K562 (cell line): Measurements from ENCODE around the gene GSTM2. TPM values are rescaled to one million over a fixed set of nuclear protein-coding genes. Genes with fewer than 3 reads are reported as not detected.
A peak's percentile ranks its signal among the peaks of the same experiment; 100 is the strongest.

Experiments
- ATAC-seq: fragments of 200-7000 bp; cut with Tn5 transposase; 3 replicates; pipeline ENCODE4 v1.9.1; 2020; ENCODE audit warnings: moderate library complexity
- BruUV-seq: library from RNA; stranded (reverse); fragments of 400-500 nt; replicated peaks from 2 replicates; lab custom pipeline; 2021; lab: Mats Ljungman, UMichigan
- CTCF ChIA-PET: fragments of 300-600 bp; formaldehyde crosslinking; extraction: SDS; loops from one replicate; lab custom pipeline; 2021; ENCODE audit warnings: low intra/inter-chr PET ratio; lab: Yijun Ruan, JAX
- POLR2A ChIA-PET: fragments of 300-600, 350-650 bp; sonication (Branson Sonifier 250); formaldehyde crosslinking; extraction: SDS; loops from one replicate; lab custom pipeline; 2021; ENCODE audit warnings: antibody characterized with exemption, inconsistent platforms; lab: Yijun Ruan, JAX
- DNase-seq, 4 experiments: peaks; one replicate each; pipeline versions ENCODE4 v3.0.0 to v3.0.0-alpha.2; 2011 to 2018; ENCODE audit warnings: low spot score in 3 of 4, mixed read lengths in 3 of 4; ENCODE audit errors: extremely low read depth in 1 of 4
- FAIRE-seq: peaks from 2 replicates; lab custom pipeline; 2011; peaks lifted over from hg19 to GRCh38; lab: Jason Lieb, UNC
- H2AFZ ChIP-seq: 2 replicates; pipeline ENCODE4 v1.6.0; 2011; ENCODE audit warnings: low read depth, low read length, control low read depth, inconsistent platforms
- H3K27ac ChIP-seq: fragments of 200-600 bp; 3 replicates; pipeline ENCODE4 v1.8.0; 2011; ENCODE audit warnings: low read depth, mild to moderate bottlenecking, control low read depth, inconsistent platforms, low read length, moderate library complexity, mixed read lengths; ENCODE audit errors: extremely low read depth
- H3K27me3 ChIP-seq, 2 experiments: fragments of 300-600 bp in 1 of 2; 2 replicates in 1 of 2; 3 replicates in 1 of 2; pipeline versions ENCODE4 v1.6.0 to v1.8.0; 2011; ENCODE audit warnings: inconsistent platforms in 2 of 2, low read length in 2 of 2, mild to moderate bottlenecking in 1 of 2, mixed read lengths in 1 of 2, moderate library complexity in 1 of 2; ENCODE audit not compliant: control insufficient read depth in 2 of 2, insufficient read depth in 2 of 2
- H3K36me3 ChIP-seq: fragments of 300-600 bp; 3 replicates; pipeline ENCODE4 v1.8.0; 2011; ENCODE audit warnings: mild to moderate bottlenecking, low read length, inconsistent platforms; ENCODE audit not compliant: control insufficient read depth, insufficient read depth
- H3K4me1 ChIP-seq, 2 experiments: fragments of 200-600 bp in 1 of 2; replicated peaks in 1 of 2; 2 replicates in 1 of 2; 3 replicates in 1 of 2; pipeline versions ENCODE4 v1.5.1 to v1.8.0; 2011; ENCODE audit warnings: inconsistent platforms in 2 of 2, low read length in 2 of 2, mild to moderate bottlenecking in 1 of 2, mixed read lengths in 1 of 2, moderate library complexity in 1 of 2; ENCODE audit not compliant: control insufficient read depth in 2 of 2, insufficient read depth in 2 of 2
- H3K4me2 ChIP-seq: 2 replicates; pipeline ENCODE4 v1.6.1; 2011; ENCODE audit warnings: low read length, control low read depth, inconsistent platforms, mixed read lengths; ENCODE audit not compliant: insufficient read depth
- H3K4me3 ChIP-seq: fragments of 200-600 bp; sonication (generic), shearing (Covaris generic); 2 replicates; pipeline ENCODE4 v1.5.1; 2016; ENCODE audit warnings: control low read depth, inconsistent platforms
- H3K79me2 ChIP-seq: fragments of 200-600 bp; 3 replicates; pipeline ENCODE4 v1.8.0; 2011; ENCODE audit warnings: low read length, inconsistent platforms; ENCODE audit not compliant: control insufficient read depth, insufficient read depth
- H3K9ac ChIP-seq, 2 experiments: 2 replicates each; pipeline versions ENCODE4 v1.6.0 to v1.6.1; 2011; ENCODE audit warnings: low read depth in 2 of 2, low read length in 2 of 2, control low read depth in 1 of 2, inconsistent platforms in 1 of 2, mild to moderate bottlenecking in 1 of 2, mixed read lengths in 1 of 2; ENCODE audit not compliant: insufficient read depth in 1 of 2
- H3K9me1 ChIP-seq: one replicate; pipeline ENCODE4 v1.6.0; 2011; ENCODE audit warnings: inconsistent platforms, mild to moderate bottlenecking, low read length, moderate library complexity; ENCODE audit not compliant: control insufficient read depth, insufficient read depth
- H3K9me3 ChIP-seq: replicated peaks from 2 replicates; pipeline ENCODE4 v1.5.1; 2011; ENCODE audit warnings: low read depth, low read length, inconsistent platforms; ENCODE audit not compliant: control insufficient read depth, insufficient read depth
- H4K20me1 ChIP-seq: replicated peaks from 2 replicates; pipeline ENCODE4 v1.6.1; 2011; ENCODE audit warnings: low read length, inconsistent platforms, mixed read lengths; ENCODE audit not compliant: control insufficient read depth, insufficient read depth
- CC2D1A ChIP-seq: fragments of 450-650 bp; IDR thresholded peaks from 2 replicates; pipeline ENCODE4 v1.6.1; 2017; ENCODE audit warnings: mild to moderate bottlenecking
- CREB5 ChIP-seq: fragments of 250-450 bp; sonication (Bioruptor Pico); IDR thresholded peaks from 2 replicates; pipeline ENCODE4 v1.5.0; 2020; ENCODE audit warnings: mild to moderate bottlenecking
- E2F6 ChIP-seq, 2 experiments: IDR thresholded peaks; 2 replicates each; pipeline ENCODE4 v1.6.1; 2011; ENCODE audit warnings: borderline replicate concordance in 1 of 2, control low read depth in 1 of 2, low read depth in 1 of 2, low read length in 1 of 2, mild to moderate bottlenecking in 1 of 2, mixed read lengths in 1 of 2, moderate library complexity in 1 of 2; ENCODE audit not compliant: insufficient read depth in 1 of 2, insufficient read length in 1 of 2, poor library complexity in 1 of 2, severe bottlenecking in 1 of 2; ENCODE audit errors: extremely low read depth in 1 of 2
- KAT7 ChIP-seq: sonication (generic); formaldehyde crosslinking; IDR thresholded peaks from 2 replicates; pipeline ENCODE4 v1.8.0; 2022; ENCODE audit warnings: missing genetic modification reagents, mild to moderate bottlenecking, borderline replicate concordance
- KDM5B ChIP-seq: fragments of 200-600 bp; sonication (generic); IDR thresholded peaks from 2 replicates; pipeline ENCODE4 v1.6.1; 2012; ENCODE audit warnings: low read depth, mild to moderate bottlenecking, moderate library complexity, low read length, control low read depth, inconsistent platforms; ENCODE audit not compliant: insufficient replicate concordance
- RBFOX2 ChIP-seq: fragments of 200-400 bp; formaldehyde crosslinking; IDR thresholded peaks from 2 replicates; pipeline ENCODE4 v1.6.1; 2017; ENCODE audit warnings: low read depth, mild to moderate bottlenecking, low read length, moderate library complexity
- YBX1 ChIP-seq: fragments of 450-650 bp; IDR thresholded peaks from 2 replicates; pipeline ENCODE4 v1.7.1; 2016; ENCODE audit warnings: mild to moderate bottlenecking
- ZNF232 ChIP-seq: sonication (generic); formaldehyde crosslinking; IDR thresholded peaks from 2 replicates; pipeline ENCODE4 v1.8.0; 2022; ENCODE audit warnings: mild to moderate bottlenecking, missing genetic modification reagents
- WGBS: fragments of 100-300 bp; shearing (Covaris generic); methylation state at CpG from one replicate; pipeline ENCODE4 v1.1.6; 2016; ENCODE audit warnings: low coverage, mixed read lengths; ENCODE audit not compliant: insufficient coverage; ENCODE audit errors: missing lambda C conversion rate; 5-methylcytosine and 5-hydroxymethylcytosine counted together
- in situ Hi-C: fragments of 300-500 bp; cut with MboI; formaldehyde crosslinking; loops from 4 replicates; pipeline ENCODE4 v1.15.0; 2018; ENCODE audit warnings: inconsistent platforms, mixed read lengths
- intact Hi-C: fragments of 100-400 bp; cut with micrococcal nuclease; formaldehyde crosslinking; loops from 2 replicates; pipeline ENCODE4 v1.14.2; 2022
- polyA plus RNA-seq, 8 experiments: library from polyadenylated mRNA; depleted of rRNA in 4 of 8; stranded (reverse) in 5 of 8; unstranded in 3 of 8; fragments of >200 nt; fragmentation: Nextera tagmentation in 2 of 8; fragmentation: Illumina TruSeq in 1 of 8; extraction: Ambion mirVana in 2 of 8; extraction: Trizol in 1 of 8; gene quantifications; 2 replicates each; pipeline versions ENCODE4 v1.2.1 to v1.2.3, GENCODE V29; 2011 to 2014; ENCODE audit warnings: inconsistent platforms in 1 of 8, missing spikeins in 1 of 8
- total RNA-seq, 7 experiments: library from RNA; depleted of rRNA in 6 of 7; stranded (reverse); fragments of >200 nt in 6 of 7; fragmentation: Illumina TruSeq in 2 of 7; extraction: Trizol in 2 of 7; gene quantifications; 2 replicates each; pipeline versions ENCODE4 v1.2.1 to v1.2.3, GENCODE V29; 2011 to 2021; ENCODE audit warnings: low replicate concordance in 1 of 7

The GSTM2 gene
- total and polyA plus RNA-seq, 9 of the 15 experiments (the other 6 are each of a cell fraction or from before 2014, with no cell fraction given) = 1.6 to 15.1 (median 6.8) TPM

GRCh38 chr1:109621379-109622136 is 46.3 kb upstream of the GSTM2 start:
- BruUV-seq = no TSS peak
- CTCF ChIA-PET = no interaction called here
- ATAC-seq = no peak

More at GRCh38 chr1:109621379-109622136, 46.3 kb upstream of the GSTM2 start:
- FAIRE-seq = no peak
- Histone ChIP-seq H3K9me1 (no peaks in the 10 kb centered on the region), H3K36me3 (peaks cover 9% of the 10 kb centered on the region; the same call in 1 of the 3 replicates), H3K27me3 (no peaks in the 10 kb centered on the region), H3K79me2 (peaks cover 55% of the 10 kb centered on the region), H2AFZ (no peak overlapping the region), H3K4me1 (peaks cover 32 to 66% of the 10 kb centered on the region in 2 experiments), H3K27ac (no peak overlapping the region), H4K20me1 (peaks cover 5% of the 10 kb centered on the region; the same call in 1 of the 2 replicates), H3K9me3 (no peaks in the 10 kb centered on the region), H3K4me2 (peak overlapping the region; percentile 96), H3K9ac (peak overlapping the region in 1 of 2 experiments; percentile 98; a peak in 2 of 4 replicates), H3K4me3 (peak overlapping the region; percentile 61)
- POLR2A ChIA-PET = interaction anchor here (0.7 to 1.9 kb wide), 4 partner anchors 9 to 269 kb away, joined by 3 to 5 read pairs (median 3); partner anchors contain the start of gene GNAI3
- WGBS = 43% methylated on average over 12 of the region's 13 CpGs
- DNase-seq = no peak
- no peak for TF ChIP-seq CREB5 (CRISPR knock-in tag)
- TF ChIP-seq KDM5B = peak; percentile 11
- TF ChIP-seq E2F6 (IDR thresholded peaks at IDR 0.05; ENCODE audit: borderline replicate concordance in 1 of 2, extremely low read depth in 1 of 2, insufficient read depth in 1 of 2, insufficient read length in 1 of 2, low read depth in 1 of 2, low read length in 1 of 2, poor library complexity in 1 of 2, severe bottlenecking in 1 of 2) = peak in 1 of 2 experiments; percentile 16
- TF ChIP-seq YBX1 = no peak
- peak; percentile 39; the same call in 1 of the 2 replicates for TF ChIP-seq KAT7 (CRISPR knock-in tag)
- TF ChIP-seq RBFOX2 = no peak
- no peak for TF ChIP-seq ZNF232
- no peak for TF ChIP-seq CC2D1A
- in situ Hi-C loops (loop anchor here (5.0 kb wide), 1 partner anchor 74 kb away; the partner anchor contains the start of gene GNAI3), intact Hi-C loops (no loop called here)
